Renal cortical epithelial cell (primary cell): ENCODE measurements around the gene LRRC37A. TPM values are rescaled to one million over a fixed set of nuclear protein-coding genes. Genes with fewer than 3 reads are reported as not detected.
"Not testable (repeated sequence)": the region's sequence is repeated elsewhere in the genome, so short reads cannot be mapped to it uniquely, and the experiment has no call there.

Experiments used
- DNase-seq: peaks from one replicate; pipeline ENCODE4 v3.0.0-alpha.2; 2011; ENCODE audit warnings: low read depth
- total RNA-seq: library from RNA; depleted of rRNA; stranded (reverse); fragments of >200 nt; gene quantifications from 2 replicates; pipeline ENCODE4 v1.2.3, GENCODE V29; 2014

LRRC37A gene
- total RNA-seq, 1 donor from 2014 or later: 2.7 TPM

- DNase-seq: not testable (repeated sequence)
These were observed 7.3 kb upstream of the LRRC37A start for GRCh38 chr17:46287587-46287986.

GRCh38 chr17:46290906-46291546 is 3.9 kb upstream of the LRRC37A start:
- DNase-seq: not testable (repeated sequence)

- DNase-seq: not testable (repeated sequence)
These were observed 3.3 kb upstream of the LRRC37A start for GRCh38 chr17:46291618-46292017.

GRCh38 chr17:46341220-46341619 is 46.3 kb downstream of the LRRC37A start:
- DNase-seq: not testable (repeated sequence)

GRCh38 chr17:46342131-46342530 is 47.2 kb downstream of the LRRC37A start:
- not testable (repeated sequence) for DNase-seq

- DNase-seq: not testable (repeated sequence)
These were observed 53.4 kb downstream of the LRRC37A start for GRCh38 chr17:46348345-46348744.

- DNase-seq: not testable (repeated sequence)
These were observed 54.1 kb downstream of the LRRC37A start for GRCh38 chr17:46349060-46349459.

- DNase-seq: not testable (repeated sequence)
These were observed 58.9 kb downstream of the LRRC37A start for GRCh38 chr17:46353856-46354255.

- DNase-seq: not testable (repeated sequence)
These were observed 66.3 kb downstream of the LRRC37A start for GRCh38 chr17:46361145-46361735.

GRCh38 chr17:46361755-46362154 is 66.8 kb downstream of the LRRC37A start, which contains the start of gene ARL17B:
Gene ARL17B (minus strand): TSS chr17:46361766. CDS start chr17:46358397, 3,369 bp downstream.
- DNase-seq: not testable (repeated sequence)

- DNase-seq: not testable (repeated sequence)
These were observed 72.6 kb downstream of the LRRC37A start for GRCh38 chr17:46367520-46367919.

- not testable (repeated sequence) for DNase-seq
These were observed 77.6 kb downstream of the LRRC37A start for GRCh38 chr17:46372236-46373229.

- not testable (repeated sequence) for DNase-seq
These were observed 78.5 kb downstream of the LRRC37A start for GRCh38 chr17:46373418-46373817.

- not testable (repeated sequence) for DNase-seq
These were observed 88.2 kb downstream of the LRRC37A start for GRCh38 chr17:46383118-46383517.

- DNase-seq: not testable (repeated sequence)
These were observed 90.6 kb downstream of the LRRC37A start for GRCh38 chr17:46385491-46385890.

Other genes starting within 250 kb of the LRRC37A start
- gene KANSL1, start 101.7 kb upstream of the LRRC37A start, total RNA-seq: 58.3 and 132 TPM in 2 replicates
- gene ARL17B, start 66.6 kb downstream of the LRRC37A start, total RNA-seq: 6.6 and 13.9 TPM in 2 replicates
- gene LRRC37A2, start 217.3 kb downstream of the LRRC37A start, total RNA-seq: 0.87 and 7.6 TPM in 2 replicates